OCI-LY7 (cell line): ENCODE measurements around the gene CREB5.

Source experiments
- EZH2phosphoT487 ChIP-seq: fragments of 200-600 bp; sonication (generic); IDR thresholded peaks from 2 replicates; pipeline ENCODE4 v1.6.1; 2018; ENCODE audit warnings: low read depth, borderline replicate concordance, mild to moderate bottlenecking, mixed run types, antibody characterized with exemption, low read length, moderate library complexity, mixed read lengths
- TF ChIP-seq, protein P1 (sequence below): fragments of 200-600 bp; sonication (generic); conservative IDR thresholded peaks from 2 replicates; pipeline ENCODE4 v1.5.1; 2014; ENCODE audit warnings: mild to moderate bottlenecking, antibody characterized with exemption, low read length, moderate library complexity, mixed read lengths

DNA sequence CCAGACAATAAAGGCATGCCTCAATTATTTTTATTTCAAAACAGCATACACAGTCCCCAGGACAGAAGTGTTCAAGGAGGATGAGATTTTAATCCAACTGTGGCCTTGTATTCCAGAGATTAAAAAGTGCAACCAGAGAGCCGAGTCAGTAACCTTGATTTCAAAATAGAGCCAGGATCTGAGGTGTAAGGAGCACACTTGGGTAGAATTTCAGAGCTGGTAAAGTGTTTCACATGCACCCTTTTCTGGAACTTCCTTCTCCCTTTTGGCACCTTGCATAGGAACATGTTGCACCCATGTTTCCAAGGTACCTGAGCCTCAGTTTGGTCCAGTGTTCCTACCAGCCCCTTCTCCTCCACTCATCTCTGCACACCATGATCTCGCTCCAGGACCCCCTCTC, 320.7 kb downstream of the CREB5 start:
- TF ChIP-seq, protein P1, sequence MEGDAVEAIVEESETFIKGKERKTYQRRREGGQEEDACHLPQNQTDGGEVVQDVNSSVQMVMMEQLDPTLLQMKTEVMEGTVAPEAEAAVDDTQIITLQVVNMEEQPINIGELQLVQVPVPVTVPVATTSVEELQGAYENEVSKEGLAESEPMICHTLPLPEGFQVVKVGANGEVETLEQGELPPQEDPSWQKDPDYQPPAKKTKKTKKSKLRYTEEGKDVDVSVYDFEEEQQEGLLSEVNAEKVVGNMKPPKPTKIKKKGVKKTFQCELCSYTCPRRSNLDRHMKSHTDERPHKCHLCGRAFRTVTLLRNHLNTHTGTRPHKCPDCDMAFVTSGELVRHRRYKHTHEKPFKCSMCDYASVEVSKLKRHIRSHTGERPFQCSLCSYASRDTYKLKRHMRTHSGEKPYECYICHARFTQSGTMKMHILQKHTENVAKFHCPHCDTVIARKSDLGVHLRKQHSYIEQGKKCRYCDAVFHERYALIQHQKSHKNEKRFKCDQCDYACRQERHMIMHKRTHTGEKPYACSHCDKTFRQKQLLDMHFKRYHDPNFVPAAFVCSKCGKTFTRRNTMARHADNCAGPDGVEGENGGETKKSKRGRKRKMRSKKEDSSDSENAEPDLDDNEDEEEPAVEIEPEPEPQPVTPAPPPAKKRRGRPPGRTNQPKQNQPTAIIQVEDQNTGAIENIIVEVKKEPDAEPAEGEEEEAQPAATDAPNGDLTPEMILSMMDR, result no peak
- TF ChIP-seq EZH2phosphoT487, result no peak
